Cardiac muscle cell (in vitro differentiated cells and primary cell): ENCODE results near the gene FEZF1. TPM values are rescaled to one million over a fixed set of nuclear protein-coding genes. Genes with fewer than 3 reads are reported as not detected.

Source experiments
- DNase-seq, 2 donors: peaks; one replicate each; pipeline versions ENCODE4 v3.0.0 to v3.0.0-alpha.2; 2010 to 2017; ENCODE audit warnings: low read depth in 1 of 2, low spot score in 1 of 2
- H3K27ac ChIP-seq: fragments of 200-600 bp; sonication (generic); 2 replicates; pipeline ENCODE4 v1.5.1; 2016
- H3K27me3 ChIP-seq: fragments of 200-600 bp; sonication (generic); 2 replicates; pipeline ENCODE4 v1.6.0; 2016; ENCODE audit warnings: control low read depth
- H3K36me3 ChIP-seq: fragments of 200-600 bp; sonication (generic); 2 replicates; pipeline ENCODE4 v1.5.1; 2016; ENCODE audit warnings: control low read depth
- H3K4me1 ChIP-seq: fragments of 200-600 bp; sonication (generic); 2 replicates; pipeline ENCODE4 v1.8.1; 2017; ENCODE audit warnings: low read depth, mild to moderate bottlenecking, mixed run types
- H3K4me3 ChIP-seq: fragments of 200-600 bp; sonication (generic); 2 replicates; pipeline ENCODE4 v1.5.1; 2016; ENCODE audit warnings: mild to moderate bottlenecking
- H3K9me3 ChIP-seq: fragments of 200-600 bp; sonication (generic); 2 replicates; pipeline ENCODE4 v1.5.1; 2017; ENCODE audit warnings: low read depth, mild to moderate bottlenecking, control low read depth
- polyA plus RNA-seq: library from polyadenylated mRNA; unstranded; fragments of >200 nt; fragmentation: Nextera tagmentation; extraction: Ambion mirVana; gene quantifications from 2 replicates; pipeline ENCODE4 v1.2.1, GENCODE V29; 2016
- total RNA-seq: library from RNA; depleted of rRNA; stranded (reverse); fragments of >200 nt; gene quantifications from 2 replicates; pipeline ENCODE4 v1.2.3, GENCODE V29; 2016
- TF ChIP-seq, protein P1 (sequence below): IDR thresholded peaks from 2 replicates; pipeline ENCODE4 v1.5.1; 2012; ENCODE audit warnings: low read depth, mild to moderate bottlenecking, low read length

The FEZF1 gene
- total and polyA plus RNA-seq, 2 experiments from 2014 or later = not detected

DNA sequence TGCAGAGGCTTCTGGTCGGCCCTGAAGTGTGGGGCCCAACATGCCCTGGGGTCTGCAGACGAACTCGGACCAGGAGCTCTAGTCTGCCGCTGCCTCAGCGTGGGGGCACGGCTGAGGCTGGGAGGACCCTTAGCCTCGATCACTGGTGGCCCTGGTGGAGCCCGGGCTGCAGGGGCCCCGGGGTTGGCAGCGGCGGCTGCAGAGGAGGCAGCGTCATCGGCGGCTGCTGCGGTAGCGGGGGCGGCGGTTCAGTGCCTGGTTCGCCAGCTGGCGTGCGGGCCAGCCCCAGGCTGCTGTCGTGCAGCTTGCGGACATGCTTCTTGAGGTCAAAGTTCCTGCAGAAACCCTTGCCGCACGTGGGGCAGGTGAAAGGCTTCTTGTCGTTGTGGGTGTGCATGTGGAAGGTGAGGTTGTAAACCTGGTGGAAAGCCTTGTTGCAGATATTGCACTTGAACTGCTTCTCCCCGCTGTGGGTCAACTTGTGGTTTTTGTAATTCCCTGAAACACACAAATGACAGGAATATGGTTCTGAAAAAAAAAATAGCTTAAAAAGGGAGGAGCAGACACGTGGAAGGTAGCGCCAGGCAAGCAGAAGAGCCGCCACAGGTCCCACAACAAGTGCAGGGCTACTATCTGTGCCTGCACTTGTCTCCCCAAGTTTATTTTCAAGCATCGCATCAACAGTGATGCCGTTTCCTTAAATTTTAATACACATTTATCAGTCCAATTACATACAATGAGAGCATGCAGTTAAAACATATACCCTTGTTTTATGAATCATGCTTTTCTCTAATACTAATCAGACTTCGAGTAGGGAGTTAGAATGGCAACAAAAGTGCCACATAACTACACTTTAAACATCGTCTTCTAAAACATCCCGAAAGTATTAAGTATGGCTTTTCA, 2.4 kb downstream of the FEZF1 start:
- no peak overlapping the region for H3K4me3 ChIP-seq
- no peaks in the 10 kb centered on the region for H3K9me3 ChIP-seq
- TF ChIP-seq, protein P1, sequence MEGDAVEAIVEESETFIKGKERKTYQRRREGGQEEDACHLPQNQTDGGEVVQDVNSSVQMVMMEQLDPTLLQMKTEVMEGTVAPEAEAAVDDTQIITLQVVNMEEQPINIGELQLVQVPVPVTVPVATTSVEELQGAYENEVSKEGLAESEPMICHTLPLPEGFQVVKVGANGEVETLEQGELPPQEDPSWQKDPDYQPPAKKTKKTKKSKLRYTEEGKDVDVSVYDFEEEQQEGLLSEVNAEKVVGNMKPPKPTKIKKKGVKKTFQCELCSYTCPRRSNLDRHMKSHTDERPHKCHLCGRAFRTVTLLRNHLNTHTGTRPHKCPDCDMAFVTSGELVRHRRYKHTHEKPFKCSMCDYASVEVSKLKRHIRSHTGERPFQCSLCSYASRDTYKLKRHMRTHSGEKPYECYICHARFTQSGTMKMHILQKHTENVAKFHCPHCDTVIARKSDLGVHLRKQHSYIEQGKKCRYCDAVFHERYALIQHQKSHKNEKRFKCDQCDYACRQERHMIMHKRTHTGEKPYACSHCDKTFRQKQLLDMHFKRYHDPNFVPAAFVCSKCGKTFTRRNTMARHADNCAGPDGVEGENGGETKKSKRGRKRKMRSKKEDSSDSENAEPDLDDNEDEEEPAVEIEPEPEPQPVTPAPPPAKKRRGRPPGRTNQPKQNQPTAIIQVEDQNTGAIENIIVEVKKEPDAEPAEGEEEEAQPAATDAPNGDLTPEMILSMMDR = no peak
- peaks cover 17% of the 10 kb centered on the region for H3K4me1 ChIP-seq
- no peaks in the 10 kb centered on the region for H3K36me3 ChIP-seq
- no peak overlapping the region for H3K27ac ChIP-seq
- no peak for DNase-seq
- peaks cover 100% of the 10 kb centered on the region for H3K27me3 ChIP-seq

DNA sequence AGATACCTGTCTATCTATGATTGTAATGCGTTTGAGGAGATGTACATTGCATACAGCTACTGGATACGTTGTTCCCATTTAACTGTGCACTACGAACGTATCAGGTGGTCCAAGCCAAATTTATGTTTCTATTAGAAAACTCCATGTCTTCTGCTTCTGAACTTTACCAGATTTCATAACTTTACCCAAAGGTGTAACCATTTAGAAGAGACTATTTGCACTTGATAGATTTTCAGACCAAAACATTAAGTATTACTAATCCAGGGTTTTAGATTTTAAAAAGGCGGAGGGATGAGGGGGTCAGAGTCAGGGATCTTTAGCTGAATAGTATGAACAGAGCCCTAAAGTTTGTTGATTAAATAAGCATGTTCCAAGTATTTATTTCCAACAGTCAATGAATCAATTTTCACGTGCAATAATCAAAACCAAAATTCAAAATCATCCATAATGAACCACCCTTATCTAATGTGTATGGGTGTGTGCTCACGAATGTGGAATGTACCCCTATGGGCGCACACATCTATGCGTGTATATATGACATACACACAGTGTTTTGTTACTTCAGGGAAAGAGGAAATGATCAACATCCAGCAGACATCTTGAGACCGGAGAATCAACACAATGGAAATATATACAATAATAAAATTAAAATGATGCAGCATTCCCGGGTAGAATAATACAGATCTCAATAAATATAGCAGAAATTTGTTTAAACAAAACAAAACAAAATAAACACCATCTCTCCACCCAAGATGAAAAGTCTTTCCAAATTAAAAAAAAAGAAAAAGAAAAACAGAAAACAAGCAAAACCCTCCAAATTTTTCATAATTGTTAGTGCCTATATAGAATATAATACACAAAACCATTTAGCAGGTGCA, 3.4 kb downstream of the FEZF1 start:
- H3K9me3 ChIP-seq = no peaks in the 10 kb centered on the region
- no peak overlapping the region for H3K27ac ChIP-seq
- no peak overlapping the region for H3K4me3 ChIP-seq
- no peaks in the 10 kb centered on the region for H3K36me3 ChIP-seq
- peaks cover 17% of the 10 kb centered on the region for H3K4me1 ChIP-seq
- TF ChIP-seq, protein P1 = no peak
- no peak for DNase-seq
- peaks cover 100% of the 10 kb centered on the region for H3K27me3 ChIP-seq

DNA sequence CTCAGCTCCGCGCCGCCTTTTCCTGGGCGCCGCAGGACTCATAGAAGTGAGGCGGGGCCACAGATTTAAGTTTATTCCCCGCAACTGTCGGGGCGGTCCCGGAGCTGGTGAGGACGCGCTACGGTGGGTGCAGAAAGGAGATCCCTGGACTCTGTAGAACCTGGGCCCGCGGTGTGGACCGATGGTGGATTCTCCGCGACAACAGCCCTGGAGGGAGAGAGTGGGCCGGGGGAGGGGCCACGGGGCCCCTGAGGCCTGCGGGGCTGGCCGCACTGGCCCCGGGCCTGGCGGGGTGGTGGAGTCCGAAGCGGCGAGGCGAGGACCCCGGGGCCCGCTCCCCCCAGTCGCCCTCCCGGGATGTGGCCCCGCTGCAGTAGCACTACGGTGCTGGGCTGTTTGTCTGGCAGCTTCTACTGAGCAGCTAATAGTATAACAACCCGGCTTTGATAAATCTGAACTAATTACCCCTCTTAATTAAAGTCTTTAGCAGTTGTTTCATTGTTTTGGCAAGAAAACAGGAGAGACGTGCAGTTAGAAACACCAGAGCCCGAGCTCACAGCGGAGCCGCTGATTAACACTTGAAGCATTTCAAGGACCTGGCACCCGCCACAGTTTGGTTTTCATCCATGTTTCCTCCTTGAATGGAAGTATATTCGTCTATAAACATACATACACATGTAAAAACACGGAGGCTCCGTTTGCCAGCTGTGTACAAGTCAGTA, 4.2 kb downstream of the FEZF1 start:
- H3K4me1 ChIP-seq = peaks cover 10% of the 10 kb centered on the region
- peak in 1 of 2 donors; percentile 35 for DNase-seq
- peaks cover 100% of the 10 kb centered on the region for H3K27me3 ChIP-seq
- no peaks in the 10 kb centered on the region for H3K9me3 ChIP-seq
- H3K36me3 ChIP-seq = no peaks in the 10 kb centered on the region
- H3K27ac ChIP-seq = no peak overlapping the region
- TF ChIP-seq, protein P1 = no peak
- H3K4me3 ChIP-seq = peak overlapping the region; percentile 22

DNA sequence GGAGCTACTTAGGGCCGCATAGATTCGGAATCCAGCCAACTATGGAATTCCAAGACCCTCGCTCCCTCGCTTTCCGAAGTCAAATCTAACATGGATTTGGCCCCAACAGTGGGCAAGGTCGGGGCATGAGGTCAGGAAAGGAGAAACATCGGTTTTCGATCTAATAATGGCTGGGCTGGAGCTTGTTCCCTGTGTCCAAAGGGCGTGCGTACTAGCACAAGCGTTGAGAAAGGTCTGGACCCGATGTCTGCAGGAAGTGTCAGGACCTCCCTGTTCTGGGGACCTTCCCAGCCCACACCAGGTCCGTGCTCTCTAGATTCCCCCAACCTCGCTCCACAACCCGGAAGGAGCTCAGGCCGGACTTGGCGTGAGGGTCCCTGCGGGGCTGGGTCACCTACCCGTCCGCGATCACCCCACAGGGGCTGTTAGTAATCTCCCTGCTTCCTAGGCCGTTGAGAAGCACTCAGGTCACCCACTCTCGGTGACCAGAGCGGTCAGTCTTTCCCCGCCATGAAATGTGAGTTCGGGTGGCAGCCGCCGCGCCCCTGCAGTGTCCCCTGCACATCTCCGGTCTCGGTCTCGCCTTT, 4.8 kb downstream of the FEZF1 start:
- no peaks in the 10 kb centered on the region for H3K36me3 ChIP-seq
- TF ChIP-seq, protein P1 = no peak
- no peak for DNase-seq
- H3K4me1 ChIP-seq = peaks cover 5% of the 10 kb centered on the region
- no peaks in the 10 kb centered on the region for H3K9me3 ChIP-seq
- H3K27ac ChIP-seq = no peak overlapping the region
- peak overlapping the region; percentile 22 for H3K4me3 ChIP-seq
- peaks cover 100% of the 10 kb centered on the region for H3K27me3 ChIP-seq

DNA sequence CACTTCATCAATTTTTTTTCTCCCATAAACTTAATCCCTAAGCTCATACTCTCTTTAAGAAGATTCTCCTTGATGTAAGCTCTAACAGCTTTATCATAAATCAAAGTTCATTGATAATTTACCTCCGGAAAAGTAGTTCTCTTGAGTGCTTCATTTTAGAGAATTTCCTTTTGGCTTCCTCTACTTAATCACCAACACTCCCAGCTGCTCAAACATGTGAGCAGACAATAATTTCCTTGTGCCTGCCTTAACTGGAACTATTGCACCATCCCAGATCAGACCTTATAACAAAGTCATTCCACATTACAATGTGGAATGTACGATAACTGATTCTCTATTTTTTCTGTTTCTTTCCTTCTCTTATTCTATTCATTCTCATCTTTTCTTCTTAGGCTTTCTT, 5.9 kb downstream of the FEZF1 start:
- no peak overlapping the region for H3K27ac ChIP-seq
- H3K36me3 ChIP-seq = no peaks in the 10 kb centered on the region
- H3K27me3 ChIP-seq = peaks cover 100% of the 10 kb centered on the region
- H3K4me3 ChIP-seq = no peak overlapping the region
- TF ChIP-seq, protein P1 = no peak
- H3K4me1 ChIP-seq = peaks cover 1% of the 10 kb centered on the region
- no peaks in the 10 kb centered on the region for H3K9me3 ChIP-seq
- no peak for DNase-seq
